ENCODE data around the gene EFHC1.

The EFHC1 gene

GRCh38 chr6:52548999-52549398, 128.9 kb downstream of the EFHC1 start:
- no peak overlapping the region for H3K9ac ChIP-seq (ENCODE audit: low read depth in 1 of 2, low read length in 2 of 2)
- peaks cover 70 to 78% of the 10 kb centered on the region in 2 donors for H3K4me1 ChIP-seq (ENCODE audit: control insufficient read depth in 1 of 2, insufficient read depth in 2 of 2, low read length in 2 of 2)
- no peaks in the 10 kb centered on the region for H3K9me3 ChIP-seq (ENCODE audit: control insufficient read depth in 1 of 2, low read length in 2 of 2)
- no peak overlapping the region for H3K27ac ChIP-seq (ENCODE audit: low read depth, low read length)
- no peaks in the 10 kb centered on the region for H3K36me3 ChIP-seq (ENCODE audit: control insufficient read depth in 1 of 2, insufficient read depth in 2 of 2, low read length in 2 of 2)
- H3K4me3 ChIP-seq (ENCODE audit: low read depth in 1 of 2, low read length in 2 of 2) = no peak overlapping the region
- H3K27me3 ChIP-seq (ENCODE audit: control insufficient read depth in 1 of 2, insufficient read depth in 2 of 2, low read length in 2 of 2) = no peaks in the 10 kb centered on the region

GRCh38 chr6:52549428-52549827, 129.3 kb downstream of the EFHC1 start:
- H3K4me1 ChIP-seq (ENCODE audit: control insufficient read depth in 1 of 2, insufficient read depth in 2 of 2, low read length in 2 of 2) = peaks cover 65 to 78% of the 10 kb centered on the region in 2 donors
- no peak overlapping the region for H3K9ac ChIP-seq (ENCODE audit: low read depth in 1 of 2, low read length in 2 of 2)
- no peaks in the 10 kb centered on the region for H3K9me3 ChIP-seq (ENCODE audit: control insufficient read depth in 1 of 2, low read length in 2 of 2)

DNA sequence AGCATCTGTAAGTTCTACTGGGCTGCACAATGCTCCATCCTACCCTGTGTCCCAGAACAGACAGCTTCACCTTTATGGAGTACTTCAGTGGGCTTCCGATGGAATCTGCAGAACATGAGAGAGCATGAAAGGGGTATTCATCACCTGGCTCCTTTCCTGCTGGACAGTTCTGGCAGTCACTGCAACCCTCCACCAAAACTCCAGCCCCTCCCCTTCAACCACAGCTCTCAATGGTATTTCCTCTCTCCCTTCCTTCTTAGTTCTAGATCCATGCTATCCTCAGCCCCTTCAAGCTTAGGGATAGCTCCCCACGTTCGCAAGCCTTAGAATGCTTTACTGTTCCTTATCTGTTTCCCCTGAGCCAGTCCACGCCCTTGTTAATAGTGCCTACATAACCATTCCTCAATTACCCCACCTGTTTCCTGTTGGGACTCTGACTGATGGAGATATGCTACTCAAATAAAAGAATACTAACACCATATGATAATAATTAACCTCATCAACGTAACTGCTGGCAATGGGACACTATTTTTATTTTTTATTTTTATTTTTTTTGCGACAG, 130.0 kb downstream of the EFHC1 start:
- Histone ChIP-seq H3K4me1 (ENCODE audit: control insufficient read depth in 1 of 2, insufficient read depth in 2 of 2, low read length in 2 of 2) (peaks cover 65 to 74% of the 10 kb centered on the region in 2 donors), H3K4me3 (ENCODE audit: low read depth in 1 of 2, low read length in 2 of 2) (peak overlapping the region in 1 of 2 donors; percentile 50), H3K27ac (ENCODE audit: low read depth, low read length) (no peak overlapping the region), H3K9me3 (ENCODE audit: control insufficient read depth in 1 of 2, low read length in 2 of 2) (no peaks in the 10 kb centered on the region), H3K27me3 (ENCODE audit: control insufficient read depth in 1 of 2, insufficient read depth in 2 of 2, low read length in 2 of 2) (no peaks in the 10 kb centered on the region), H3K36me3 (ENCODE audit: control insufficient read depth in 1 of 2, insufficient read depth in 2 of 2, low read length in 2 of 2) (no peaks in the 10 kb centered on the region), H3K9ac (ENCODE audit: low read depth in 1 of 2, low read length in 2 of 2) (no peak overlapping the region)

More at GRCh38 chr6:52549428-52549827, 129.3 kb downstream of the EFHC1 start:
- no peak overlapping the region for H3K4me3 ChIP-seq (ENCODE audit: low read depth in 1 of 2, low read length in 2 of 2)
- no peaks in the 10 kb centered on the region for H3K27me3 ChIP-seq (ENCODE audit: control insufficient read depth in 1 of 2, insufficient read depth in 2 of 2, low read length in 2 of 2)
- H3K36me3 ChIP-seq (ENCODE audit: control insufficient read depth in 1 of 2, insufficient read depth in 2 of 2, low read length in 2 of 2) = no peaks in the 10 kb centered on the region
- no peak overlapping the region for H3K27ac ChIP-seq (ENCODE audit: low read depth, low read length)

GRCh38 chr6:52550870-52551269, 130.7 kb downstream of the EFHC1 start:
- Histone ChIP-seq H3K36me3 (ENCODE audit: control insufficient read depth in 1 of 2, insufficient read depth in 2 of 2, low read length in 2 of 2) (no peaks in the 10 kb centered on the region), H3K4me1 (ENCODE audit: control insufficient read depth in 1 of 2, insufficient read depth in 2 of 2, low read length in 2 of 2) (peaks cover 62 to 66% of the 10 kb centered on the region in 2 donors), H3K9ac (ENCODE audit: low read depth in 1 of 2, low read length in 2 of 2) (peak overlapping the region in 1 of 2 donors; percentile 2), H3K27me3 (ENCODE audit: control insufficient read depth in 1 of 2, insufficient read depth in 2 of 2, low read length in 2 of 2) (no peaks in the 10 kb centered on the region), H3K4me3 (ENCODE audit: low read depth in 1 of 2, low read length in 2 of 2) (peak overlapping the region; percentile 29 to 44), H3K9me3 (ENCODE audit: control insufficient read depth in 1 of 2, low read length in 2 of 2) (no peaks in the 10 kb centered on the region), H3K27ac (ENCODE audit: low read depth, low read length) (no peak overlapping the region)

DNA sequence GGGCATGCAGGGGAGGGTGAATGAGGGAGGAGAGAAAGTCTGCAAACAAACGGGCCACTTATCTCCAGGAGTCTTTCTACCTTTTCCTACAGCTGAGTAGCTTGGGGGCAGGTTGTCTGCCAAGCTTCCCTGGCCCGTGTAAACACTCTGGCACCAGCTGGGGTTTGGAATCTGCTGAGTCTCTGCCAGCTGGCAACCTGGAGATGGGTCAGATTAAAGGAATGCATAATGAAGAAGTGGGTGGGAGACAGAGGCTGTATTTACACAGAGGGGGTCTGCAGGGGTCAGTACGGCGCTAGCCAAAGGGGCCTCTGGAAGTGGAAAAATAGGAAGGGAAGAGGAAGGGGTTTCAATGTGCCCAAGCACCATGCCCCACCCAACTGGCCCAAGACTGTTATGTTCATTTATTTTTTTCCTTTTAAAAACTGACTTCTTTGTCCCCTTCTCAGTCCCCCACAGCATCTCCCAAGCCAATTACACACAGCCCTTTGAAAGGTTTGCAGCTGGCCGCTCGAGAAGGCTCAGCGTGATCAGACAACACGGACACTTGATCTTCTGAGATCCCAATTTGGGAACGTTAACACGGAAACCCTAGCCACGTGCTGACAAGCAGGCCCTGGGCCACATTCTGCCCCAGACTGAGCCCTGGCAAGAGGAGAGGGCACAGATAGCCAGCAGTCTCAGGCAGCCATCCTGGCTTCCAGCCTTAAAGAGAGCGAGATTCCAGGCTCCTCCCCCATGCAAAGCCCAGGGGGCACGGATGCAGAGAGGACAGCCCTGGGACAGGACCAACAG, 131.5 kb downstream of the EFHC1 start:
- H3K36me3 ChIP-seq (ENCODE audit: control insufficient read depth in 1 of 2, insufficient read depth in 2 of 2, low read length in 2 of 2) = no peaks in the 10 kb centered on the region
- H3K9me3 ChIP-seq (ENCODE audit: control insufficient read depth in 1 of 2, low read length in 2 of 2) = no peaks in the 10 kb centered on the region
- peak overlapping the region in 1 of 2 donors; percentile 35 for H3K9ac ChIP-seq (ENCODE audit: low read depth in 1 of 2, low read length in 2 of 2)
- no peak overlapping the region for H3K27ac ChIP-seq (ENCODE audit: low read depth, low read length)
- peaks cover 56 to 66% of the 10 kb centered on the region in 2 donors for H3K4me1 ChIP-seq (ENCODE audit: control insufficient read depth in 1 of 2, insufficient read depth in 2 of 2, low read length in 2 of 2)
- no peaks in the 10 kb centered on the region for H3K27me3 ChIP-seq (ENCODE audit: control insufficient read depth in 1 of 2, insufficient read depth in 2 of 2, low read length in 2 of 2)
- peak overlapping the region; percentile 24 to 44 for H3K4me3 ChIP-seq (ENCODE audit: low read depth in 1 of 2, low read length in 2 of 2)

- Histone ChIP-seq H3K36me3 (ENCODE audit: control insufficient read depth in 1 of 2, insufficient read depth in 2 of 2, low read length in 2 of 2) (no peaks in the 10 kb centered on the region), H3K4me1 (ENCODE audit: control insufficient read depth in 1 of 2, insufficient read depth in 2 of 2, low read length in 2 of 2) (peaks cover 50 to 62% of the 10 kb centered on the region in 2 donors), H3K4me3 (ENCODE audit: low read depth in 1 of 2, low read length in 2 of 2) (peak overlapping the region; percentile 24 to 44), H3K27me3 (ENCODE audit: control insufficient read depth in 1 of 2, insufficient read depth in 2 of 2, low read length in 2 of 2) (no peaks in the 10 kb centered on the region), H3K9ac (ENCODE audit: low read depth in 1 of 2, low read length in 2 of 2) (peak overlapping the region in 1 of 2 donors; percentile 35), H3K9me3 (ENCODE audit: control insufficient read depth in 1 of 2, low read length in 2 of 2) (no peaks in the 10 kb centered on the region), H3K27ac (ENCODE audit: low read depth, low read length) (no peak overlapping the region)
Observed at GRCh38 chr6:52552278-52552643, 132.1 kb downstream of the EFHC1 start.

GRCh38 chr6:52553158-52553557, 133.0 kb downstream of the EFHC1 start:
- no peaks in the 10 kb centered on the region for H3K27me3 ChIP-seq (ENCODE audit: control insufficient read depth in 1 of 2, insufficient read depth in 2 of 2, low read length in 2 of 2)
- H3K4me3 ChIP-seq (ENCODE audit: low read depth in 1 of 2, low read length in 2 of 2) = no peak overlapping the region
- H3K4me1 ChIP-seq (ENCODE audit: control insufficient read depth in 1 of 2, insufficient read depth in 2 of 2, low read length in 2 of 2) = peaks cover 41 to 59% of the 10 kb centered on the region in 2 donors
- H3K36me3 ChIP-seq (ENCODE audit: control insufficient read depth in 1 of 2, insufficient read depth in 2 of 2, low read length in 2 of 2) = no peaks in the 10 kb centered on the region
- no peaks in the 10 kb centered on the region for H3K9me3 ChIP-seq (ENCODE audit: control insufficient read depth in 1 of 2, low read length in 2 of 2)
- H3K27ac ChIP-seq (ENCODE audit: low read depth, low read length) = no peak overlapping the region
- no peak overlapping the region for H3K9ac ChIP-seq (ENCODE audit: low read depth in 1 of 2, low read length in 2 of 2)

- Histone ChIP-seq H3K4me1 (ENCODE audit: control insufficient read depth in 1 of 2, insufficient read depth in 2 of 2, low read length in 2 of 2) (peaks cover 36 to 58% of the 10 kb centered on the region in 2 donors), H3K4me3 (ENCODE audit: low read depth in 1 of 2, low read length in 2 of 2) (no peak overlapping the region), H3K9me3 (ENCODE audit: control insufficient read depth in 1 of 2, low read length in 2 of 2) (no peaks in the 10 kb centered on the region), H3K36me3 (ENCODE audit: control insufficient read depth in 1 of 2, insufficient read depth in 2 of 2, low read length in 2 of 2) (no peaks in the 10 kb centered on the region), H3K9ac (ENCODE audit: low read depth in 1 of 2, low read length in 2 of 2) (no peak overlapping the region), H3K27ac (ENCODE audit: low read depth, low read length) (no peak overlapping the region), H3K27me3 (ENCODE audit: control insufficient read depth in 1 of 2, insufficient read depth in 2 of 2, low read length in 2 of 2) (no peaks in the 10 kb centered on the region)
Observed at GRCh38 chr6:52553719-52554118, 133.6 kb downstream of the EFHC1 start.

DNA sequence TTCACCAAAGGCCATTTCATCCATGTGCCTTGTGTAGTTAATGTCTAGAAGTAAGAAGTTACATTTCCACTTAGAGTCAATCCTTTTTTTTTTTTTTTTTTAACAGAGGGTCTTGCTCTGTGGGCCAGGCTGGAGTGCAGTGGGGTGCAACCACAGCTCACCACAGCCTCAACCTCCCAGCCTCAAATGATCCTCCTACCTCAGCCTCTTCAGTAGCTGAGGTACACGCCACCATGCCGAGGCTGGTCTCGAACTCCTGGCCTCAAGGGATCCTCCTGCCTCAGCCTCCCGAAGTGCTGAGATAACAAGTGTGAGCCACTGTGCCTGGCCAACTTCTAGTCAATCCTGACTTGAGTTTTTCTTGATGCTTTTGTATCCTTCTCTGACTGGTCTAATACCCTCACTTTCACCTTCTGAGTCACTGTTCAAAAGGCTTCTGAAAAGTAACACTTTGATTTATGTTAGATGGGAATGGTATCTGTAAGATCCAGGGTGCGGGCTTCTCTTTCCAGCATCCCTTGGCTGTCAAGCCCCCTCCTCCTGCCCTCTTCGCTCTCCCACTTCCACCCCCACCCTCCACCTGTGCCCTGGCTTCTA, 134.6 kb downstream of the EFHC1 start:
- Histone ChIP-seq H3K27ac (ENCODE audit: low read depth, low read length) (no peak overlapping the region), H3K4me3 (ENCODE audit: low read depth in 1 of 2, low read length in 2 of 2) (no peak overlapping the region), H3K9me3 (ENCODE audit: control insufficient read depth in 1 of 2, low read length in 2 of 2) (no peaks in the 10 kb centered on the region), H3K36me3 (ENCODE audit: control insufficient read depth in 1 of 2, insufficient read depth in 2 of 2, low read length in 2 of 2) (no peaks in the 10 kb centered on the region), H3K4me1 (ENCODE audit: control insufficient read depth in 1 of 2, insufficient read depth in 2 of 2, low read length in 2 of 2) (peaks cover 29 to 49% of the 10 kb centered on the region in 2 donors), H3K27me3 (ENCODE audit: control insufficient read depth in 1 of 2, insufficient read depth in 2 of 2, low read length in 2 of 2) (no peaks in the 10 kb centered on the region), H3K9ac (ENCODE audit: low read depth in 1 of 2, low read length in 2 of 2) (no peak overlapping the region)

GRCh38 chr6:52555518-52556233, 135.5 kb downstream of the EFHC1 start:
- Histone ChIP-seq H3K27me3 (ENCODE audit: control insufficient read depth in 1 of 2, insufficient read depth in 2 of 2, low read length in 2 of 2) (no peaks in the 10 kb centered on the region), H3K27ac (ENCODE audit: low read depth, low read length) (no peak overlapping the region), H3K9me3 (ENCODE audit: control insufficient read depth in 1 of 2, low read length in 2 of 2) (no peaks in the 10 kb centered on the region), H3K36me3 (ENCODE audit: control insufficient read depth in 1 of 2, insufficient read depth in 2 of 2, low read length in 2 of 2) (no peaks in the 10 kb centered on the region), H3K4me3 (ENCODE audit: low read depth in 1 of 2, low read length in 2 of 2) (no peak overlapping the region), H3K4me1 (ENCODE audit: control insufficient read depth in 1 of 2, insufficient read depth in 2 of 2, low read length in 2 of 2) (peaks cover 24 to 46% of the 10 kb centered on the region in 2 donors), H3K9ac (ENCODE audit: low read depth in 1 of 2, low read length in 2 of 2) (no peak overlapping the region)

All from duodenal mucosa (tissue), 2 donors.